ENCODE results near the gene PFKFB4. TPM values are rescaled to one million over a fixed set of nuclear protein-coding genes. Genes with fewer than 3 reads are reported as not detected.
"Not testable (repeated sequence)": the region's sequence is repeated elsewhere in the genome, so short reads cannot be mapped to it uniquely, and the experiment has no call there.

PFKFB4 gene
- total RNA-seq, 1 experiment from 2014 or later = 12.3 TPM

DNA sequence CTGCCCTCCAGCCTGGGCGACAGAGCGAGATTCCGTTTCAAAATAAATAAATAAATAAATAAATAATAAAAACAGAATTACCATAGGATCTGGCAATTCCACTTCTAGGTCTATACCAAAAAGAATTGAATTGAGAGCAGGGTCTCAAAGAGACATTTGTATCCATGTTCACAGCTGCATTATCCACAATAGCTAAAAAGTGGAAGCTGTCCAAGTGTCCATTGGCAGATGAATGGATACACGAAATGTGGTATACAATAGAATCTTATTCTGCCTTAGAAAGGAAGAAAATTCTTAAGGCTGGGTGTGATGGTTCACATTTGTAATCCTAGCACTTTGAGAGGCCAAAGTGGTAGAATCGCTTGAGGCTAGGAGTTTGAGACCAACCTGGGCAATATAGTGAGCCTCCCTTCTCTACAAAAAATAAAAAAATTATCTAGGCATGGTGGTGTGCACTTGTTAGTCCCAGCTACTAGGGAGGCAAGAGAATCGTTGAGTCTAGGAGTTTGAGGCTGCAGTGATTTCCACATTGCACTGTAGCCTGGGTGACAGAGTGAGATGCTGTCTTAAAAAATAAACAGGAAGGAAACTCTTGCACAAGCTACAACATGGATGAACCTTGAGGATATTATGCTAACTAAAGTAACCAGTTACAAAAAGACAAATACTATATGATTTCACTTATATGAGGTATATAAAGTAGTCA is 24.2 kb downstream of the PFKFB4 start:
- no peak overlapping the region for H3K23ac ChIP-seq (ENCODE audit: insufficient read length, low read depth, low read length)
- H3K79me1 ChIP-seq (ENCODE audit: insufficient read depth, low read depth, low read length, poor library complexity, severe bottlenecking) = no peaks in the 10 kb centered on the region
- no CpG with 5 or more reads among the region's 6 CpGs for WGBS (ENCODE audit: extremely low coverage, insufficient read length, low lambda C conversion rate)
- no peak overlapping the region for H3K4me3 Mint-ChIP-seq
- H3K79me2 ChIP-seq (ENCODE audit: insufficient read depth, low read length) = no peaks in the 10 kb centered on the region
- H3T11ph ChIP-seq (ENCODE audit: low read length) = no peak overlapping the region
- no peak overlapping the region for H4K91ac ChIP-seq (ENCODE audit: insufficient read length, low read depth, low read length)
- no peak overlapping the region for H2BK15ac ChIP-seq (ENCODE audit: low read depth, low read length)
- H3K56ac ChIP-seq (ENCODE audit: insufficient read length, low read depth, low read length) = no peak overlapping the region
- no peak overlapping the region for H3K18ac ChIP-seq (ENCODE audit: insufficient read length, low read depth, low read length)
- H3K14ac ChIP-seq (ENCODE audit: insufficient read depth, low read length) = no peak overlapping the region
- no peaks in the 10 kb centered on the region for H3K9me3 Mint-ChIP-seq
- H4K8ac ChIP-seq (replicated peaks; ENCODE audit: insufficient read length, low read depth, low read length) = no peak overlapping the region
- H2BK120ac ChIP-seq (ENCODE audit: low read depth, low read length, poor library complexity, severe bottlenecking) = no peak overlapping the region
- H3K36me3 Mint-ChIP-seq (ENCODE audit: insufficient read depth in 1 of 3, low read depth in 3 of 3) = peaks cover 14 to 81% (median 72%) of the 10 kb centered on the region in 3 experiments; a peak in 6 of 7 replicates
- H2AK5ac ChIP-seq (ENCODE audit: insufficient read length, low read length) = no peak overlapping the region
- no peak overlapping the region for H3K27ac ChIP-seq (ENCODE audit: insufficient read length, low read depth, low read length)
- DNase-seq = no peak
- no peak overlapping the region for H3K4me2 ChIP-seq (ENCODE audit: insufficient read depth, insufficient read length, low read length)
- H3K27me3 Mint-ChIP-seq (ENCODE audit: low read depth) = no peaks in the 10 kb centered on the region
- H2BK12ac ChIP-seq (ENCODE audit: insufficient read length, low read depth, low read length) = no peak overlapping the region
- no peak overlapping the region for H4K5ac ChIP-seq (ENCODE audit: insufficient read length, low read depth, low read length)
- no peaks in the 10 kb centered on the region for H3K4me1 Mint-ChIP-seq
- no peak overlapping the region for H3K9ac ChIP-seq (ENCODE audit: extremely low read depth, insufficient read length, low read length)
- H2AFZ ChIP-seq (ENCODE audit: low read length) = no peak overlapping the region
- no peaks in the 10 kb centered on the region for H3K23me2 ChIP-seq (ENCODE audit: insufficient read length, low read depth, low read length, poor library complexity, severe bottlenecking)
- no peak overlapping the region for H3K4ac ChIP-seq (ENCODE audit: low read depth, low read length)
- no peak overlapping the region for H2BK5ac ChIP-seq (ENCODE audit: insufficient read length, low read length)
- H3K27ac Mint-ChIP-seq = no peak overlapping the region; a peak in 1 of 7 replicates
- H3K4me1 ChIP-seq (ENCODE audit: insufficient read depth, low read length) = no peaks in the 10 kb centered on the region
- H3K9me3 ChIP-seq (ENCODE audit: control insufficient read depth, low read depth, low read length) = no peaks in the 10 kb centered on the region
- H4K20me1 ChIP-seq (ENCODE audit: control insufficient read depth, insufficient read depth, insufficient read length) = no peaks in the 10 kb centered on the region
- H3K27me3 ChIP-seq (ENCODE audit: insufficient read depth, low read length) = no peaks in the 10 kb centered on the region
- TF ChIP-seq, protein P1, sequence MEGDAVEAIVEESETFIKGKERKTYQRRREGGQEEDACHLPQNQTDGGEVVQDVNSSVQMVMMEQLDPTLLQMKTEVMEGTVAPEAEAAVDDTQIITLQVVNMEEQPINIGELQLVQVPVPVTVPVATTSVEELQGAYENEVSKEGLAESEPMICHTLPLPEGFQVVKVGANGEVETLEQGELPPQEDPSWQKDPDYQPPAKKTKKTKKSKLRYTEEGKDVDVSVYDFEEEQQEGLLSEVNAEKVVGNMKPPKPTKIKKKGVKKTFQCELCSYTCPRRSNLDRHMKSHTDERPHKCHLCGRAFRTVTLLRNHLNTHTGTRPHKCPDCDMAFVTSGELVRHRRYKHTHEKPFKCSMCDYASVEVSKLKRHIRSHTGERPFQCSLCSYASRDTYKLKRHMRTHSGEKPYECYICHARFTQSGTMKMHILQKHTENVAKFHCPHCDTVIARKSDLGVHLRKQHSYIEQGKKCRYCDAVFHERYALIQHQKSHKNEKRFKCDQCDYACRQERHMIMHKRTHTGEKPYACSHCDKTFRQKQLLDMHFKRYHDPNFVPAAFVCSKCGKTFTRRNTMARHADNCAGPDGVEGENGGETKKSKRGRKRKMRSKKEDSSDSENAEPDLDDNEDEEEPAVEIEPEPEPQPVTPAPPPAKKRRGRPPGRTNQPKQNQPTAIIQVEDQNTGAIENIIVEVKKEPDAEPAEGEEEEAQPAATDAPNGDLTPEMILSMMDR (conservative IDR thresholded peaks at IDR 0.05) = no peak
- no peak overlapping the region for H2BK20ac ChIP-seq (ENCODE audit: low read depth, low read length, poor library complexity, severe bottlenecking)

DNA sequence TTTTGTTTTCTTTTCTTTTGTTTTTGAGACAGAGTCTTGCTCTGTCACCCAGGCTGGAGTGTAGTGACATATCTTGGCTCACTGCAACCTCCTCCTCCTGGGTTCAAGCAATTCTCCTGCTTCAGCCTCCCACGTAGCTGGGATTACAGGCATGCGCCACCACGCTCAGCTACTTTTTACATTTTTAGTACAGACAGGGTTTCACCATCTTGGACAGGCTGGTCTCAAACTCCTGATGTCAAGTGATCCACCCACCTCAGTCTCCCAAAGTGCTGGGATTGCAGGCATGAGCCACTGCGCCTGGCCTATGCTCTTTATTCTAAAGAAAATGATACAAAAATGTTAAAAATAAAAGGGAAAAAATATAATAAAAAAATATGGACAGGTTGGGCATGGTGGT is 25.9 kb downstream of the PFKFB4 start:
- H2BK12ac ChIP-seq (ENCODE audit: insufficient read length, low read depth, low read length); H3K56ac ChIP-seq (ENCODE audit: insufficient read length, low read depth, low read length); H3K4me2 ChIP-seq (ENCODE audit: insufficient read depth, insufficient read length, low read length); H4K8ac ChIP-seq (replicated peaks; ENCODE audit: insufficient read length, low read depth, low read length); DNase-seq; H3K23me2 ChIP-seq (ENCODE audit: insufficient read length, low read depth, low read length, poor library complexity, severe bottlenecking); H4K91ac ChIP-seq (ENCODE audit: insufficient read length, low read depth, low read length); H3K23ac ChIP-seq (ENCODE audit: insufficient read length, low read depth, low read length); H3K14ac ChIP-seq (ENCODE audit: insufficient read depth, low read length); H3K79me2 ChIP-seq (ENCODE audit: insufficient read depth, low read length); H4K20me1 ChIP-seq (ENCODE audit: control insufficient read depth, insufficient read depth, insufficient read length); H3K4me1 Mint-ChIP-seq; H3K18ac ChIP-seq (ENCODE audit: insufficient read length, low read depth, low read length); H3K9me3 ChIP-seq (ENCODE audit: control insufficient read depth, low read depth, low read length); H3K27me3 ChIP-seq (ENCODE audit: insufficient read depth, low read length); H3K4ac ChIP-seq (ENCODE audit: low read depth, low read length); H3K79me1 ChIP-seq (ENCODE audit: insufficient read depth, low read depth, low read length, poor library complexity, severe bottlenecking); H3T11ph ChIP-seq (ENCODE audit: low read length); H2AK5ac ChIP-seq (ENCODE audit: insufficient read length, low read length); H4K5ac ChIP-seq (ENCODE audit: insufficient read length, low read depth, low read length); H3K4me1 ChIP-seq (ENCODE audit: insufficient read depth, low read length); H2BK20ac ChIP-seq (ENCODE audit: low read depth, low read length, poor library complexity, severe bottlenecking); H2AFZ ChIP-seq (ENCODE audit: low read length); H2BK15ac ChIP-seq (ENCODE audit: low read depth, low read length); H3K9ac ChIP-seq (ENCODE audit: extremely low read depth, insufficient read length, low read length); H3K27ac ChIP-seq (ENCODE audit: insufficient read length, low read depth, low read length); H2BK5ac ChIP-seq (ENCODE audit: insufficient read length, low read length); H3K27me3 Mint-ChIP-seq (ENCODE audit: low read depth); H2BK120ac ChIP-seq (ENCODE audit: low read depth, low read length, poor library complexity, severe bottlenecking); H3K27ac Mint-ChIP-seq; H3K9me3 Mint-ChIP-seq: not testable (repeated sequence)
- Mint-ChIP-seq H3K4me3 (peak overlapping the region in 1 of 2 experiments; percentile 22; a peak in 1 of 5 replicates), H3K36me3 (ENCODE audit: insufficient read depth in 1 of 3, low read depth in 3 of 3) (peaks cover 20 to 74% (median 65%) of the 10 kb centered on the region in 3 experiments; a peak in 6 of 7 replicates)
- no CpG with 5 or more reads among the region's 4 CpGs for WGBS (ENCODE audit: extremely low coverage, insufficient read length, low lambda C conversion rate)
